Testis (tissue), 2 donors: ENCODE measurements around the gene ZNF778.

Source experiments
- POLR2A ChIP-seq: fragments of 450-650 bp; IDR thresholded peaks from one replicate; pipeline ENCODE4 v1.6.1; 2017; ENCODE audit warnings: antibody characterized with exemption, mild to moderate bottlenecking, moderate library complexity
- TF ChIP-seq, protein P1 (sequence below), 3 experiments: fragments of 450-650 bp in 2 of 3; fragments of 200-600 bp in 1 of 3; sonication (generic) in 1 of 3; IDR thresholded peaks; one replicate each; pipeline ENCODE4 v1.5.1; 2016 to 2019; ENCODE audit warnings: antibody characterized with exemption in 3 of 3, mild to moderate bottlenecking in 2 of 3, moderate library complexity in 1 of 3

DNA sequence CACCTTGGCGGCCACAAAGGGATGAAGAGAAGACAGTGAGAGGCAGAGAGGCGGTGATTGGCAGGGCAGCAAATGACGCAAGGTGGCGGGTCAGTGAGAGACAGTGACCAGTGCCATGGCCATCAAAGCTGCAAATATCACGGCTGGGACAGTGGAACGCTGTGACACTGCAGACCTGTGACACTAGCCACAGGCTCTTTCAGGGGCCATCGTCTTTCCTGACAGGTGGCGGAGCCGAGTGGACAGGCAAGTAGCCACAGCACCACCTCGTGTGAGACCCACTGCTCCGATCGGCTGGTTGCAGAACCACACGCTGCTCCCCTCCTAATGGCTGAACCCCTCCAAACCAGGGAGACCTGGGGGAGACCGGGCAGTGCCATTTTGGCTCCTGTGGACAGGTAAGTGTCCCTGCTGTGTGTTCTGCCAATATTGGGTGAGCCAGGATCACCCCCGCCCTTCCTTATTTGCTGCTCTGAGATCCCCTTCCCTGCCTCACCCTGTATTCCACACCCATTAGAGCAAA, 7.9 kb upstream of the ZNF778 start:
- no peak for TF ChIP-seq POLR2A
- TF ChIP-seq, protein P1, sequence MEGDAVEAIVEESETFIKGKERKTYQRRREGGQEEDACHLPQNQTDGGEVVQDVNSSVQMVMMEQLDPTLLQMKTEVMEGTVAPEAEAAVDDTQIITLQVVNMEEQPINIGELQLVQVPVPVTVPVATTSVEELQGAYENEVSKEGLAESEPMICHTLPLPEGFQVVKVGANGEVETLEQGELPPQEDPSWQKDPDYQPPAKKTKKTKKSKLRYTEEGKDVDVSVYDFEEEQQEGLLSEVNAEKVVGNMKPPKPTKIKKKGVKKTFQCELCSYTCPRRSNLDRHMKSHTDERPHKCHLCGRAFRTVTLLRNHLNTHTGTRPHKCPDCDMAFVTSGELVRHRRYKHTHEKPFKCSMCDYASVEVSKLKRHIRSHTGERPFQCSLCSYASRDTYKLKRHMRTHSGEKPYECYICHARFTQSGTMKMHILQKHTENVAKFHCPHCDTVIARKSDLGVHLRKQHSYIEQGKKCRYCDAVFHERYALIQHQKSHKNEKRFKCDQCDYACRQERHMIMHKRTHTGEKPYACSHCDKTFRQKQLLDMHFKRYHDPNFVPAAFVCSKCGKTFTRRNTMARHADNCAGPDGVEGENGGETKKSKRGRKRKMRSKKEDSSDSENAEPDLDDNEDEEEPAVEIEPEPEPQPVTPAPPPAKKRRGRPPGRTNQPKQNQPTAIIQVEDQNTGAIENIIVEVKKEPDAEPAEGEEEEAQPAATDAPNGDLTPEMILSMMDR (IDR thresholded peaks at IDR 0.05), result no peak
